PFSK-1 (cell line): Measurements from ENCODE around the gene FHIP2A.

Experiments used
- TAF1 ChIP-seq: IDR thresholded peaks from 2 replicates; pipeline ENCODE4 v1.6.1; 2012; ENCODE audit warnings: low read length, control low read depth, borderline replicate concordance; ENCODE audit not compliant: insufficient read depth
- TF ChIP-seq, protein P1 (sequence below), 2 experiments: IDR thresholded peaks; 2 replicates each; pipeline versions ENCODE4 v1.6.1 to v1.8.0; 2011 to 2012; ENCODE audit warnings: low read depth in 2 of 2, low read length in 2 of 2, control low read depth in 1 of 2, inconsistent platforms in 1 of 2, mild to moderate bottlenecking in 1 of 2, moderate library complexity in 1 of 2; ENCODE audit not compliant: insufficient read depth in 1 of 2

- TF ChIP-seq, protein P1, sequence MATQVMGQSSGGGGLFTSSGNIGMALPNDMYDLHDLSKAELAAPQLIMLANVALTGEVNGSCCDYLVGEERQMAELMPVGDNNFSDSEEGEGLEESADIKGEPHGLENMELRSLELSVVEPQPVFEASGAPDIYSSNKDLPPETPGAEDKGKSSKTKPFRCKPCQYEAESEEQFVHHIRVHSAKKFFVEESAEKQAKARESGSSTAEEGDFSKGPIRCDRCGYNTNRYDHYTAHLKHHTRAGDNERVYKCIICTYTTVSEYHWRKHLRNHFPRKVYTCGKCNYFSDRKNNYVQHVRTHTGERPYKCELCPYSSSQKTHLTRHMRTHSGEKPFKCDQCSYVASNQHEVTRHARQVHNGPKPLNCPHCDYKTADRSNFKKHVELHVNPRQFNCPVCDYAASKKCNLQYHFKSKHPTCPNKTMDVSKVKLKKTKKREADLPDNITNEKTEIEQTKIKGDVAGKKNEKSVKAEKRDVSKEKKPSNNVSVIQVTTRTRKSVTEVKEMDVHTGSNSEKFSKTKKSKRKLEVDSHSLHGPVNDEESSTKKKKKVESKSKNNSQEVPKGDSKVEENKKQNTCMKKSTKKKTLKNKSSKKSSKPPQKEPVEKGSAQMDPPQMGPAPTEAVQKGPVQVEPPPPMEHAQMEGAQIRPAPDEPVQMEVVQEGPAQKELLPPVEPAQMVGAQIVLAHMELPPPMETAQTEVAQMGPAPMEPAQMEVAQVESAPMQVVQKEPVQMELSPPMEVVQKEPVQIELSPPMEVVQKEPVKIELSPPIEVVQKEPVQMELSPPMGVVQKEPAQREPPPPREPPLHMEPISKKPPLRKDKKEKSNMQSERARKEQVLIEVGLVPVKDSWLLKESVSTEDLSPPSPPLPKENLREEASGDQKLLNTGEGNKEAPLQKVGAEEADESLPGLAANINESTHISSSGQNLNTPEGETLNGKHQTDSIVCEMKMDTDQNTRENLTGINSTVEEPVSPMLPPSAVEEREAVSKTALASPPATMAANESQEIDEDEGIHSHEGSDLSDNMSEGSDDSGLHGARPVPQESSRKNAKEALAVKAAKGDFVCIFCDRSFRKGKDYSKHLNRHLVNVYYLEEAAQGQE (IDR thresholded peaks at IDR 0.05; ENCODE audit: insufficient read depth in 1 of 2, low read depth in 2 of 2, low read length in 2 of 2): no peak
- no peak for TF ChIP-seq TAF1
These were observed 12.6 kb upstream of the FHIP2A start for GRCh38 chr10:114808982-114809381.
